IPS DF 4.7 (cell line): ENCODE data around the gene THSD7A.

Experiments used
- DNase-seq: peaks from one replicate; pipeline ENCODE4 v3.0.0-alpha.2; 2013; ENCODE audit warnings: low spot score; ENCODE audit errors: extremely low read depth

Gene THSD7A

GRCh38 chr7:11831736-11832495 lies at the start of gene THSD7A:
Gene THSD7A (minus strand): TSS chr7:11832198. CDS start chr7:11831946, 252 bp downstream.
- no peak for DNase-seq

- no peak for DNase-seq
Measured at GRCh38 chr7:11881680-11882079, 49.7 kb upstream of the THSD7A start.

DNA sequence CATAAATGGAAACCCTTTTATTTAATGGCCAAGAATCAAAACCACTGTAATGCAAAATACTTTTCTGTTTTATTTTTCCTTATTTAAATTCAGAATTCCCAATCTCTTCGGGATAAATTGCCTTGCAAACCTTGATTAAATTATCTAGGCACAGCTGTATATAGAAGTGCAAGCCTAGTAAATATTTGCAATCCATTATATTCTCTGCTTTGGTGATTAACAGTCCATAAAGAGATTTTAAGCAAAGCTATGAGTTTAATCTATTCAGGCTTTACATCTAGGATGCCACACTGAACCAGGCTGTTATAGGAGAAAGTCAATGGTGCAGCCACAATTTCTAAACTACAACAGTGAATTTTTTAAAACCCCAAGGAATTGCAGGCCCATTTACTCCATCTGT lies 43.6 kb upstream of the THSD7A start:
- DNase-seq, result no peak

DNA sequence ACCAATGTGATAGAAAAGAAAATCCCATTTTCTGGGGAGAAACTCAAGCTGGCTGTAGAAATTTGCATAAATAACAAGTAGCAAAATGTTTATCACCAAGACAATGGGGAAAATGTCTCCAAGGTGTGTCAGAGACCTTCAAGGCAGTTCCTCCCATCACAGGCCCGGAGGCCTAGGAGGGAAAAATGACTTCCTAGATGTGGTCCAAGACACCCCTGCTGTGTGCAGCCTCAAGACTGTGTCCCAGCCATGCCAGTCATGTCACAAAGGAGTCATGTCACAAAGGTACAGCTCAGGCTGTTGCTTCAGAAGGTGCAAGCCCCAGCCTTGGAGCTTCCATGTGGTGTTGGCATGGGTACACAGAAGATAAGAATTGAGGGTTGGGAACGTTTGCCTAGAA lies 33.7 kb upstream of the THSD7A start:
- no peak for DNase-seq

- DNase-seq, result no peak
Measured at GRCh38 chr7:11858622-11859302, 26.8 kb upstream of the THSD7A start.

DNA sequence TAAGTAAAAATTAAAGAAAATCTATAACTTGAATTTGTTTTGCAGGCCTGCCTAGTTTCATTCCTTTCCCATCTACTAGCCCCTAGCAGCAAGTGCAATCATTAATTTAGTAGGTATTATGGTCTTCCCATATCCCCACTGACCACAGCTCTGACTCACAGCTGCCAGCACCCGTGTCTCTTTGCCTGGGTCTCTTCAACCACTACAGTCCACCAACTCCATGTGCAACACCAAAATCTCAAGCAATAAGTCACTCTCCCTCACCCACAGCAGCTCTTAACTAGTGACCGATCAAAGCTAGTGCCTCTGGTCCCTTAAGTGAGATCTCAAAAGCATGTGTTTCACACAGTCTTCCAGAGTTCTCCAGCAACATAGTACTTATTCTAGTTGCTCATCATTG lies 26.0 kb upstream of the THSD7A start:
- no peak for DNase-seq

- DNase-seq, result no peak
Measured at GRCh38 chr7:11848251-11848650, 16.3 kb upstream of the THSD7A start.

- no peak for DNase-seq
Measured at GRCh38 chr7:11847336-11847735, 15.3 kb upstream of the THSD7A start.

- DNase-seq, result no peak
Measured at GRCh38 chr7:11846361-11846955, 14.5 kb upstream of the THSD7A start.

GRCh38 chr7:11843113-11843765 lies 11.2 kb upstream of the THSD7A start:
- no peak for DNase-seq

GRCh38 chr7:11841657-11842056 lies 9.7 kb upstream of the THSD7A start:
- no peak for DNase-seq

DNA sequence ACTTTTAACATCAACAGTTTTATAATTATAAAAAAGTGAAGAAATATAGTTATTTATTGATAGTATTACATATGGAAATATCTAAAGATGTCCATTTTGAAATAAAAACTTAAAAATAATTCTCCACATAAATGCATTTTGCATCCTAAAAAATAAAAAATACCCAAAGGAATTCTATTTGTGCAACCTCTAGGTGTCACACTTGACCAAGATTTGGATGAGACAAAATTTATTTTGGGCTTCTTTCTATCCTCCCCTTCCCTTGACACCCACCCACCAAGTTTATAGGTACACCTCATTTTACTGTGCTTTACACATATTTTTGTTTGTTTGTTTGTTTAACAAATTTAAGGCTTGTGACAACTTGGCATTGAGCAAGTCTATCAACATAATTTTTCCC lies 3.3 kb upstream of the THSD7A start:
- no peak for DNase-seq

GRCh38 chr7:11833431-11833830 lies 1.4 kb upstream of the THSD7A start:
- DNase-seq, result no peak

GRCh38 chr7:11831156-11831735 lies 752 bp downstream of the THSD7A start:
- no peak for DNase-seq

DNA sequence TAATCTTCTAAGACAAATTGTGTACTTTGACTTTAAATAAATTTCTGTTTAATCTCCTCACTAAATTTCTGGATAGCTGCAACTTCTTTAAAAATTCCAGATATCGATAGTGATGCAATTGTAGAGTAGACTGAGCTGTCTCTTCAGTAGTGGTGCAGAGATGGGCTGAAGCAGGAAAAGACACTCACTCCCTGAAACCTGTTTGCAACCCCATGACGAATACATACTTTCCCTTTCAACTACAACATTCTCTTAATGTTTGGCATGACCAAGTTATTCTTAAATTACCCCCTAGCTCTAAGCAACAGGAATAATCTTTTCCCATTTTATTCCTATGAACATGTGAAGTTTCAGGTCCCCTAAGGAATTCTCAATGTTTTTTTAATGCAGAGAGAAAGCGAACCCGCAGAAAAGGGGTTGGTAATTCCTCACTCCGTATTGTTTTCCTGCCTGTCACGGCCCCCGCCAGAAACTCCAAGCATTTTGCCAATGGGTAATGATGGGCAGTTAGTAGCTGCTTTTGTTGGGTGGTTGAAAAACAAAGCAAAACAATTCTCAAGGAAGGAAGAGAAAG lies 1.3 kb downstream of the THSD7A start:
- no peak for DNase-seq

GRCh38 chr7:11829954-11830353 lies 2.0 kb downstream of the THSD7A start:
- no peak for DNase-seq

DNA sequence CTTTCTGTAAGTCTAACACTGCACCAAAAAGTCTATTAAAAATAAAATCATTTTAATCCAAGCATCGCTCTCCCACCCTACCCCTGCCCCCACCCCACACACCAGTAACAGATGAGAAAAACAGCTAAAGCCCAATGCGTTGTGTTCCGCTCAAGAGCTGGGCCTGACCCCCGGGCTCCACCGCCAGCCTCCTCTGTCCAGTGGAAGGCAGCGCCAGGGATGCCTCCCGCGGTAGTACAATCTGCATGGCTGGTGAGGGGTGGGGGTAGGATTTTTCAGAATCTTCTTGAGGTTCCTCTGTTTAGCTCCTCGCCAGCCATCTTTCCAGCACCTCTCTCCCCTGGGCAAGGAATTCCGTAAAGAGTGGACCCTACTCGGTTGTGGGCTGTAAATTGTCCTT lies 12.1 kb downstream of the THSD7A start:
- DNase-seq, result no peak

DNA sequence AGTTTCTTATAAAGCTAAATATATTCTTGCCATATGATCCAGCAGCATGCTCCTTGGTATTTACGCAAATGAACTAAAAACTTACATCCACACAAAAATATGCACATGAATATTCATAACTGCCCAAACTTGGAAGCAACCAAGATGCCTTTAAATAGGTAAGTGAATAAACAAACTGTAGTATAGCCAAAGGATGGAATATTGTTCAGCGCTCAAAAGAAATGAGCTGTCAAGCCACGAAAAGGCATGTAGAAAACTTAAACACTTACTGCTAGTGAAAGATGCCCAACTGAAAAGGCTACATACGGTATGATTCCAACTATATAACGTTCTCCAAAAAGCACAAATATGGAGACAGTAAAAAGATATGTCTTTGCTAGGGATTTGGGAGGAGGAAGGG lies 12.7 kb downstream of the THSD7A start:
- no peak for DNase-seq

- no peak for DNase-seq
Measured at GRCh38 chr7:11818281-11818680, 13.7 kb downstream of the THSD7A start.

DNA sequence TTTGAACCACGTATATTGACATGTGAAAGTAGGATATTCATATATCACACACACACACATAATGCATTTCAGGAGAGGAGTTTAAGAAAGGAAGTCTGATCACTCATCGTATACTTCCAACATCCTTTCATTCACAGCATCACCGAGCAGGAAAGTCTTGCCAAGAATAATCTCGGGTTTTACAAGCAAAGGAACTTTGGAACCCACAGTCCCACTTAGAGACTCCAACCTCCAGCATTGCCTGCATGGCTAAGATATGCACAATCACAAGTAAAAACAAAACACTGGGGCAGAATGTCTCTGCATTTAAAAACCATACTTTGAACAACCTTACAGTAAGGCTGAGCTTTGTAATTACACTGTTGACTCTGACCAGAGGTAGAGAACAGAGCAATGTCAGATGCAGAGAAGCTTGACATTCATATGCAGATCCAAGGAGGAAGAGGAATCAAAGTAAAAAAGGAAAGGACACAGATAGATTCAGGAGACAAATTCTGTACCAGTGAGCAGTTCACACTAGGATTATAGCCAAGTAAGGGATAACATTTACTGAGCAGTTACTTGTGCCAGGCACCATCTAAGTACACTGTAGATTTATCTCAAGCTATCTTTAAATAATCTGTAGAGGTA lies 14.8 kb downstream of the THSD7A start:
- no peak for DNase-seq

DNA sequence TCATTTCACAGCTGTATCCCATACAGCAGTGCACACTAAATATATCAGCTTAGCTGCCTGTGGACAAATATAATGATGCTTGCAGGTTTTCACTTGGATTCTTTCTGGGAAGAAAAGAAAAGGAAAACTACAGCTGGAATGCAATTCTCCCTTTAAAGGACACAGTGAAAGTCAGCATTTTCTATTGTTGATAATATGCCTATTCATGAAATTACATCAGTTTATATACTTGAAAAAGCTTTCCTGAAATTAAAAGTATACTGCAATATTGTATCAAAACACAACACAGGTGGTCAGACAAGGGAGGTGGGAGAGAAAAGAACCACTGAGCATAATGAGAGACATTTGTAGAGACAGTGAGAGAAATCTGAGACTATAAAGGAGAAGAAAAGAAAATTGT lies 20.3 kb downstream of the THSD7A start:
- no peak for DNase-seq
